ENCODE results near the gene PHLPP1.

- TF ChIP-seq, protein P1, sequence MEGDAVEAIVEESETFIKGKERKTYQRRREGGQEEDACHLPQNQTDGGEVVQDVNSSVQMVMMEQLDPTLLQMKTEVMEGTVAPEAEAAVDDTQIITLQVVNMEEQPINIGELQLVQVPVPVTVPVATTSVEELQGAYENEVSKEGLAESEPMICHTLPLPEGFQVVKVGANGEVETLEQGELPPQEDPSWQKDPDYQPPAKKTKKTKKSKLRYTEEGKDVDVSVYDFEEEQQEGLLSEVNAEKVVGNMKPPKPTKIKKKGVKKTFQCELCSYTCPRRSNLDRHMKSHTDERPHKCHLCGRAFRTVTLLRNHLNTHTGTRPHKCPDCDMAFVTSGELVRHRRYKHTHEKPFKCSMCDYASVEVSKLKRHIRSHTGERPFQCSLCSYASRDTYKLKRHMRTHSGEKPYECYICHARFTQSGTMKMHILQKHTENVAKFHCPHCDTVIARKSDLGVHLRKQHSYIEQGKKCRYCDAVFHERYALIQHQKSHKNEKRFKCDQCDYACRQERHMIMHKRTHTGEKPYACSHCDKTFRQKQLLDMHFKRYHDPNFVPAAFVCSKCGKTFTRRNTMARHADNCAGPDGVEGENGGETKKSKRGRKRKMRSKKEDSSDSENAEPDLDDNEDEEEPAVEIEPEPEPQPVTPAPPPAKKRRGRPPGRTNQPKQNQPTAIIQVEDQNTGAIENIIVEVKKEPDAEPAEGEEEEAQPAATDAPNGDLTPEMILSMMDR (IDR thresholded peaks at IDR 0.05), result no peak
- no peak for TF ChIP-seq POLR2A (IDR thresholded peaks at IDR 0.05)
Measured at GRCh38 chr18:62763101-62763521, 47.8 kb downstream of the PHLPP1 start.
